GM11168 (cell line): ENCODE results near the gene AGPAT3.
"Not testable (repeated sequence)": the region's sequence is repeated elsewhere in the genome, so short reads cannot be mapped to it uniquely, and the experiment has no call there.

Experiments
- in situ Hi-C: fragments of 300-500 bp; cut with MboI; formaldehyde crosslinking; loops from one replicate; pipeline ENCODE4 v1.12.0; 2022; ENCODE audit warnings: low sequenced_read_pairs; ENCODE audit not compliant: unreplicated experiment

Gene AGPAT3

GRCh38 chr21:43880111-43880985 lies 15.3 kb downstream of the AGPAT3 start:
- in situ Hi-C loops: no loop called here

- in situ Hi-C loops: no loop called here
These were observed 16.3 kb downstream of the AGPAT3 start for GRCh38 chr21:43881283-43881682.

GRCh38 chr21:43881935-43882334 lies 16.9 kb downstream of the AGPAT3 start:
- in situ Hi-C loops: no loop called here

GRCh38 chr21:43882952-43883545 lies 18.0 kb downstream of the AGPAT3 start:
- in situ Hi-C loops: no loop called here

- in situ Hi-C loops: no loop called here
These were observed 19.2 kb downstream of the AGPAT3 start for GRCh38 chr21:43884012-43884860.

GRCh38 chr21:43884861-43885417 lies 19.9 kb downstream of the AGPAT3 start:
- in situ Hi-C loops: no loop called here

GRCh38 chr21:43885721-43886120 lies 20.7 kb downstream of the AGPAT3 start:
- in situ Hi-C loops: no loop called here

- in situ Hi-C loops: no loop called here
These were observed 21.5 kb downstream of the AGPAT3 start for GRCh38 chr21:43886565-43886964.

GRCh38 chr21:43889069-43889468 lies 24.0 kb downstream of the AGPAT3 start:
- in situ Hi-C loops: no loop called here

- in situ Hi-C loops: no loop called here
These were observed 25.0 kb downstream of the AGPAT3 start for GRCh38 chr21:43890042-43890441.

GRCh38 chr21:43892334-43892733 lies 27.3 kb downstream of the AGPAT3 start:
- in situ Hi-C loops: no loop called here

GRCh38 chr21:43892984-43893535 lies 28.0 kb downstream of the AGPAT3 start:
- in situ Hi-C loops: no loop called here

GRCh38 chr21:43893536-43894205 lies 28.6 kb downstream of the AGPAT3 start:
- in situ Hi-C loops: no loop called here

GRCh38 chr21:43894206-43894577 lies 29.2 kb downstream of the AGPAT3 start:
- in situ Hi-C loops: no loop called here

GRCh38 chr21:43895196-43895595 lies 30.2 kb downstream of the AGPAT3 start:
- in situ Hi-C loops: no loop called here

- in situ Hi-C loops: not testable (repeated sequence)
These were observed 31.8 kb downstream of the AGPAT3 start for GRCh38 chr21:43896696-43897299.

GRCh38 chr21:43899307-43900077 lies 34.5 kb downstream of the AGPAT3 start:
- in situ Hi-C loops: no loop called here

GRCh38 chr21:43900078-43900385 lies 35.0 kb downstream of the AGPAT3 start:
- in situ Hi-C loops: no loop called here

- in situ Hi-C loops: no loop called here
These were observed 35.7 kb downstream of the AGPAT3 start for GRCh38 chr21:43900690-43901089.
